ENCODE measurements around the gene MYO1B.

DNA sequence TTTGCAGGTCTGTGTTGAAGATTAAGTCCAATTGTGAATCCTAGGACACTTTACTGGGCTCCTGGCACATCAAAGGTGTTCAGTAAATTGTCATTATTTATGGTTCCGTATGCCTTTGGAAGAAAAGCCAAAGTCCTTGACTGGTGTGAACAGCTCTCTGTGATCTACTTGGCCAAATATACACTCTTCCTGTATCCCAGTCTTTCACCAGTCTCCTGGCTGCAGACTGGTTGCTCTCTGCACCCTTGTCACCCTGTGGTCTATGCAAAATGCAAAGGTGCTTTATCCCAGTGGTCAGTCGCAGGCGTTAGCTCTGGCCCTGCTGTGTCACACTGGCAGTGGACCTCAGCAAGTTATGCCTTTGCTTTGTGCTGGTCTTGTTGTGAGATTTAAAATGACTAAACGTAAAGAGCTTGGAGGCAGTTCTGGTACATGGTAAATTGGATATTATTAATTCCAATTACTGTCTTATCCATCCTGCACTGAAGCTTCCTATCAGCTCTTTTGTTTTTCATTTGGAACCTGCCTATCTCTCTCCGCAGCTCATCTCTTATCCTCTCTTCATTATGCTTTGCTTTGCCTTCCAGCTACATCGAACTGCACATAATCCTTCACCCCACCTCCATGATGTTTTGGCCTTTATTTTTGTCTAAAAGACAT is 83.1 kb downstream of the MYO1B start:
- TF ChIP-seq, protein P1, sequence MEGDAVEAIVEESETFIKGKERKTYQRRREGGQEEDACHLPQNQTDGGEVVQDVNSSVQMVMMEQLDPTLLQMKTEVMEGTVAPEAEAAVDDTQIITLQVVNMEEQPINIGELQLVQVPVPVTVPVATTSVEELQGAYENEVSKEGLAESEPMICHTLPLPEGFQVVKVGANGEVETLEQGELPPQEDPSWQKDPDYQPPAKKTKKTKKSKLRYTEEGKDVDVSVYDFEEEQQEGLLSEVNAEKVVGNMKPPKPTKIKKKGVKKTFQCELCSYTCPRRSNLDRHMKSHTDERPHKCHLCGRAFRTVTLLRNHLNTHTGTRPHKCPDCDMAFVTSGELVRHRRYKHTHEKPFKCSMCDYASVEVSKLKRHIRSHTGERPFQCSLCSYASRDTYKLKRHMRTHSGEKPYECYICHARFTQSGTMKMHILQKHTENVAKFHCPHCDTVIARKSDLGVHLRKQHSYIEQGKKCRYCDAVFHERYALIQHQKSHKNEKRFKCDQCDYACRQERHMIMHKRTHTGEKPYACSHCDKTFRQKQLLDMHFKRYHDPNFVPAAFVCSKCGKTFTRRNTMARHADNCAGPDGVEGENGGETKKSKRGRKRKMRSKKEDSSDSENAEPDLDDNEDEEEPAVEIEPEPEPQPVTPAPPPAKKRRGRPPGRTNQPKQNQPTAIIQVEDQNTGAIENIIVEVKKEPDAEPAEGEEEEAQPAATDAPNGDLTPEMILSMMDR (IDR thresholded peaks at IDR 0.05; ENCODE audit: low read depth, low read length): no peak
- no peak for TF ChIP-seq EZH2phosphoT487 (IDR thresholded peaks at IDR 0.05; ENCODE audit: low read depth)

Measured in OCI-LY3 (cell line).